ENCODE data around the gene PCDHGA5.
"Not testable (repeated sequence)": the region's sequence is repeated elsewhere in the genome, so short reads cannot be mapped to it uniquely, and the experiment has no call there.

The PCDHGA5 gene

GRCh38 chr5:141384471-141385267 lies 20.7 kb downstream of the PCDHGA5 start:
- in situ Hi-C loops (cut with MboI; ENCODE audit: low sequenced_read_pairs) = no loop called here

- in situ Hi-C loops (cut with MboI; ENCODE audit: low sequenced_read_pairs) = not testable (repeated sequence)
Observed at GRCh38 chr5:141387557-141388311, 23.8 kb downstream of the PCDHGA5 start, which contains the start of gene PCDHGB4. Gene PCDHGB4, plus strand, starts transcription at chr5:141387698. Its CDS starts 187 bp downstream, at chr5:141387885.

GRCh38 chr5:141388661-141389060 lies 24.7 kb downstream of the PCDHGA5 start:
- in situ Hi-C loops (cut with MboI; ENCODE audit: low sequenced_read_pairs) = no loop called here

GRCh38 chr5:141389153-141390042 lies 25.4 kb downstream of the PCDHGA5 start:
- in situ Hi-C loops (cut with MboI; ENCODE audit: low sequenced_read_pairs) = no loop called here

GRCh38 chr5:141392429-141393198 lies 28.7 kb downstream of the PCDHGA5 start, which contains the start of gene PCDHGA8:
Gene PCDHGA8, plus strand, starts transcription at chr5:141392633. Its CDS starts 181 bp downstream, at chr5:141392814.
- in situ Hi-C loops (cut with MboI; ENCODE audit: low sequenced_read_pairs) = no loop called here

GRCh38 chr5:141393267-141393666 lies 29.3 kb downstream of the PCDHGA5 start:
- in situ Hi-C loops (cut with MboI; ENCODE audit: low sequenced_read_pairs) = no loop called here

GRCh38 chr5:141394401-141395187 lies 30.6 kb downstream of the PCDHGA5 start:
- in situ Hi-C loops (cut with MboI; ENCODE audit: low sequenced_read_pairs) = not testable (repeated sequence)

- in situ Hi-C loops (cut with MboI; ENCODE audit: low sequenced_read_pairs) = not testable (repeated sequence)
Observed at GRCh38 chr5:141397756-141398551, 34.0 kb downstream of the PCDHGA5 start, which contains the start of gene PCDHGB5. Gene PCDHGB5, plus strand, starts transcription at chr5:141397947. Its CDS starts 181 bp downstream, at chr5:141398128.

- in situ Hi-C loops (cut with MboI; ENCODE audit: low sequenced_read_pairs) = no loop called here
Observed at GRCh38 chr5:141398608-141399007, 34.6 kb downstream of the PCDHGA5 start.

GRCh38 chr5:141399555-141400258 lies 35.7 kb downstream of the PCDHGA5 start:
- in situ Hi-C loops (cut with MboI; ENCODE audit: low sequenced_read_pairs) = no loop called here

- in situ Hi-C loops (cut with MboI; ENCODE audit: low sequenced_read_pairs) = no loop called here
Observed at GRCh38 chr5:141402553-141403243, 38.7 kb downstream of the PCDHGA5 start, which contains the start of gene PCDHGA9. Gene PCDHGA9, plus strand, starts transcription at chr5:141402778. Its CDS starts 175 bp downstream, at chr5:141402953.

GRCh38 chr5:141403387-141403786 lies 39.4 kb downstream of the PCDHGA5 start:
- in situ Hi-C loops (cut with MboI; ENCODE audit: low sequenced_read_pairs) = no loop called here

GRCh38 chr5:141407790-141408505 lies 44.0 kb downstream of the PCDHGA5 start, which contains the start of gene PCDHGB6:
Gene PCDHGB6, plus strand, starts transcription at chr5:141408021. Its CDS starts 182 bp downstream, at chr5:141408203.
- in situ Hi-C loops (cut with MboI; ENCODE audit: low sequenced_read_pairs) = not testable (repeated sequence)

GRCh38 chr5:141409598-141410306 lies 45.8 kb downstream of the PCDHGA5 start:
- in situ Hi-C loops (cut with MboI; ENCODE audit: low sequenced_read_pairs) = no loop called here

GRCh38 chr5:141411575-141411974 lies 47.6 kb downstream of the PCDHGA5 start:
- in situ Hi-C loops (cut with MboI; ENCODE audit: low sequenced_read_pairs) = no loop called here
